ENCODE data around the gene ARHGEF12.

ARHGEF12 gene

DNA sequence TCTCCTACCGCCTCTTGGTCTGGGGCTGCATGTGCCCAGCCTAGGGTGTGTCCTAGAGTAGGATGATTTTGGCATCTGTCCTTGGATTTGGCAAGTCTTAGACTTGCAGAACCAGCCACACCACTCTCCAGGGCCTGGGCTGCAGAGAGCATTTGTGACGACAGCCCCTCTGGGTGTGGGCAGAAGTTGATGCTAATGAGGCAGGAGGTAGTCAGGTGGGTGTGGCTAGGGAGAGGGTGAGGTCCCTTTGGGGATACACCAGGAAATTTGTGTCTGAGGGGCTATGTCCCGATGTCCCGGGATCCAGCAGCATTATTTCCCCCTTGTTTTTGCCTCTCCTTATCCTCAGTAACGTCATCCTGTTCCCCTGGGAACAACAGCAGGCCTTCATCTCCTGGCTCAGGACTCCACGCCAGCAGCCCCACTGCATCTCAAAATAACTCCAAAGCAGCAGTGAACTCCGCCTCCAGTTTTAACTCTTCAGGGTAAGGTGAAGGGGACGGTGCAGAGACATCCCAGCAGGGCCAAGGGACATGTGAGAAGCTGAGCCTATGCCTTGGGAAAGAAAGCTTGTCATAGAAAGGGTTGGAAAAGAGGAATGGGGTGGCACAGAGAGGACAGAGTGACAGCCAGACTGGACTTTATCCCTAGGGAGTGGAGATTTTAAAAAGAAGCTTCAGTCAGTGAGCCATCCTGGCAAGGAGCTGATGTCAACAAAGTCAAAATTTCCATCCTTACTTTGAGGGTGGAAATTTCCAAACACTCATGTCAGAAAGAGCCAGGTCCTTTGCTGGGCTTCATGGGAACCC lies 19.1 kb upstream of the ARHGEF12 start:
- no peak for DNase-seq (ENCODE audit: low spot score)

DNA sequence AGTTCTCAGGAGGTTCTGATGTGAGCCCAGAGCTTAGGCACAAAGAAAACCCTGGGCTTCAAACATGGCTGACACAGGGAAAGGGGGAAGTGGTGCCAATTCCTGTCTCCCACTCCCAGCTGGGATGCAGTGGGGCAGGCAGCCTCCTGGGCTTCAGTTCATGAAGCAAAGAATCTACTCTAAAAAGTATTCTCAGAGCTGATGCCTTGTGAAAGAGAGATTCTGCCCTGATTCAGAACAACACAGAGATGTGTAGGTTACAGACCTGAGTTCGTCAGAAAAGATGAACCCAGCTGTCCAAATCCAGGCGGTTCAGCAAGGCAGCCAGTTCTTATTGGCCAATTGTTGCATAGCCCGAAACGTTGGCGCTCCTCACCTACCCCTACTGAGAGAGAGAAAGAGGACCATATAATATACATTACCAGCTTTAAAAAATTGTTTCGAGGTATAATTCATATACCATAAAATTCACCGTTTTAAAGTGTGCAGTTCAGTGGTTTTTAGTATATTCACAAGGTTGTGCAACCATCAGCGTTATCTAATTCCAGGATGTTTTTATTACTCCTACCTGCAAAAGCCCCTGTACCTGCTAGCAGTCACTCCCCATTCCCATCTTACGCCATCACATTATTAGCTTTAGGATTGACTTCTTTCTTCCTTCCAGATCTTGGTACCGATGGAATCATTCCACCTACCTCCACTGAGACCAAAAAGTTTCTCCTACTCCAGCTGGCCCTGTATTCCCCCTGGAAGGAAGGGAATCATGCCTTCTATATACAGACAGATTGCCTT lies 18.3 kb upstream of the ARHGEF12 start:
- no peak for DNase-seq (ENCODE audit: low spot score)

DNA sequence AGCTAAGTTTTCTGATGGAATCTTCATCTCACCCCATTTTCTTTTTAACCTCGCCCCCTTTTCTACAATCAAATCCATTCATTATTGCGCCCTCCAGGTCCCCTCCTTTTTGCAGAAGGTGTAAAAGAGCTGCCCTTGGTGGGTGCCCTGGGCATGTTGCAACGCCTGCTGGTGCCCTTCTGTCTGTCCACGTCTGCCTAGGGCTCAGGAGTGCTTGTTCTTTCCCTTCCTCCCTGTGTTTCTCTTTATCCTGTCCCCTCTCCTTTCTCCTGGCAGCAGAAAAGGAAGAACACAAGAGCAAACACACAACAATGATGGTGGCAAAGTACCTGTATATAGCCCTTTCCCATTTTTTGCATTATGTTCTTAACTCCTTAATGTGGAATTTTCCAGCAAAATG lies 17.3 kb upstream of the ARHGEF12 start:
- DNase-seq (ENCODE audit: low spot score): no peak

DNA sequence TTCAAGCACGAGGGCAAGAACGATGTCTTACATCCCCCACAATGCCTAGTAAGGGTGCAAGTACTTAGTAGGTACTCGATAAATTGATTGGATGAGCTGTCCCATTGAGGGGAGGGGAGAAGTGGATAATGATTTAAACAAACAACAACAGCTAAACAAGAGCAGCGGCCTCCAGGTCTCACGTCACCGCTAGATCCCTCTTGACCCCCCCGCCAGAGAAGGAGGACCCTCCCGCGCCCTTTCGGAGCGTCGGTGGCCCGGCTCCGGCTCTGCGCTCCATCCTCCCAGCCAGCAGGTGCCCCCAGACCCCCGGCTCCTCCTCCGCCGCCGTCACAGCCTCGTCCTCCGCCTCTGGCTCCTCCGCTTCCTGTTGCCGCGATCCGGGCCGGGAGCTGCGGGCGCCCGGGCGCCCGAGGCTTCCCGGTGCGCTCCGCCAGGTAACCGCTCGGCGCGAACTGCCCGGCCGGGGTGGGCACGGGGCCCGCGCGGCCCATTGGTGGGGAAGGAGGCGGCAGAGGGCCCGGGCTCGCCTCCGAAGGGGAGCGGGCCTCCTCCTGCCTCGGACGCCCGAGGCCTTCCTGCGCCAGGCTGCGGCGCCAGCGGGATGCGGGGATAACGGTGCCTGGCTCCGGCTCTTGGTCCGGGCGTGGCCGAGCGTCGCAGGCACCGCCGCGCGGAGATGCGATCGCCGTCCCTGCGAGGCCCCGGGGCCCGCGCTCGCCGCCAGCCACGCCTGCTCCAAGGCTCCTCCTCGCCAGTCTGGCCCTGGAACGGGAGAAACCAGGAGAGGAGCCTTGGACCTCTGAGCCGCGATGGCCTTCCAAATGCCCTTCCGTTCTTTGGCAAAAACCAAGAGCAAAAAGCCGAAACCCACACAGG lies 11.0 kb upstream of the ARHGEF12 start, which contains the start of gene TLCD5:
Gene TLCD5, plus strand, starts transcription at position 368 of the 879 bp plus-strand sequence. CDS start 2,143 bp downstream, outside the sequence.
- peak; percentile 76 for DNase-seq (ENCODE audit: low spot score)

DNA sequence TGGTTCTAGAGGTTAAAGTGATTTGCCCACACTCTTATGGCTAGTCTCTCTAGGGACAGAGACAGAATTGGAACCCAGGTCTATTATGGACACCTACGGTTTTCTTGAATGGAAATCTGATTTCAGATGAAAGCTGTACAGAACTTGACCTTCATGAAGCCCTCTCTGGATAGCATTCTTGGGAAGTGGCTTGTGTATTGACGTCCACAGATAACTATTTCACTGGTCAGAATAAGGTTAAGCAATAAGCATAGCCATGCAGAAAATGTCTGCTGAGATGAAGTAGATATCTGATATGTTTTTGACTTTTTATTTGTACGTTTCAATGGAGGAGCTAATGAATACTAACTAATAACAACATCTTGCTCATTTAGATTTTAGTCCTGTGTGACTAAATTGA lies 10.0 kb upstream of the ARHGEF12 start:
- peak; percentile 69 for DNase-seq (ENCODE audit: low spot score)

DNA sequence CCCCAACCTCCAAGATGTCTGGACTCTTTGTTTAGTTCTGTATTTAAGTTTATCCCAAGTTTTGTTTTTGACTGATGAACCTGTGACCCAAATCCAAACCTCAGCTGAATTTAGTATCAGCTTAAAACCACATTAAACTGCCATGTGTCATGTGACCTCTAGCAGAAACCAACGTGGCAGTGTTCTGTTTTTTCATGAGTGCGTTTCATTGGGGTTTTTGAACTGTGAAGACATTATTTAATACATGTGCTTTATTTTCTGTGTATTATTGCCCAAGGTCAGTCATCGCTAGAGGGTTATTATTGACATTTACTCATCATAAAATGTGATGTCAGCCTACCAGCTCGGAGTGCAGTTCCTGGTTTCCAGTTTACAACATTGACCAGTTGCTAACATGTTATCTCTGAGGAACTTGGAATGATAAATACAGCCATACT lies 9.3 kb upstream of the ARHGEF12 start:
- no peak for DNase-seq (ENCODE audit: low spot score)

DNA sequence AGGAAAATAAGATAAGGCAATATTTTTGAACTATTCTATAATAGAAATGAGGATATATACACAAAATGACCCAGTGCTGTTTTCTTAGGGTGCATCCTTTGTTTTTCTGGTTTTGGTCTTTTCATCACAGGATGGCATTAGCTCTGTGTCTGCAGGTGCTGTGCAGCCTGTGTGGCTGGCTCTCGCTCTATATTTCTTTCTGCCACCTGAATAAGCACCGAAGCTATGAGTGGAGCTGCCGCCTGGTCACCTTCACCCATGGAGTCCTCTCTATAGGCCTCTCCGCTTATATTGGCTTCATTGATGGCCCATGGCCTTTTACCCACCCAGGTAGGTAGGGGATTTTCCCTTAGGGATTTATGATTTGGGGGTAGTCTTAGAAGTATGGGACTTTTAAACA lies 8.9 kb upstream of the ARHGEF12 start:
- DNase-seq (ENCODE audit: low spot score): no peak

DNA sequence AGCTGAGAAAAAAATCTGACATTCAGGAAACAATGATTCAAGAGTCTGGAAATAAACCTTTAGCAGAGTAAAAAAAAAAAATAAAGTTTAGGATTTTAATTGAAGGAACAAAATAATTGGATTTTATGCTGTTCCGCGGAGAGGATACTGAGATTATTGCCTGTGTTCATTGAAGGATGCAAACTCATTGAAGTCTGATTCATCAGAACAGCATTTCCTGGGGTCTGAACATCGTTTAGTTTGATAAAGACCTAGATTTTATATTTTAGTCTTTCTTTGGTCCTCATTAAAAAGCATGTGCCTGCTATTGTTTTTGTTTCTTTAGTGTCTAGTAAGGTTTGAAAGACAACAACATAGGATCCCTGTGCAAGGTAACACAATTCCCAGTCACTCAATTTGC lies 6.7 kb upstream of the ARHGEF12 start:
- DNase-seq (ENCODE audit: low spot score): no peak

DNA sequence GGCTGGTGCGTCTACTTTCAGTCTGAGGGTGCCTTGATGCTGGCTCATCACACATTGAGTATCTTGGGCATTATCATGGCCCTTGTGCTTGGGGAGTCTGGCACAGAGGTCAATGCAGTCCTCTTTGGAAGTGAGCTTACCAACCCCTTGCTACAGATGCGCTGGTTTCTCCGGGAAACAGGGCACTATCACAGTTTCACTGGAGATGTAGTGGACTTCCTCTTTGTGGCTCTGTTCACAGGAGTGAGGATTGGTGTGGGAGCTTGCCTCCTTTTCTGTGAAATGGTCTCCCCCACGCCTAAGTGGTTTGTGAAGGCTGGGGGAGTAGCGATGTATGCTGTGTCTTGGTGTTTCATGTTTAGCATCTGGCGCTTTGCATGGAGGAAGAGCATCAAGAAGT lies 6.2 kb upstream of the ARHGEF12 start:
- no peak for DNase-seq (ENCODE audit: low spot score)

DNA sequence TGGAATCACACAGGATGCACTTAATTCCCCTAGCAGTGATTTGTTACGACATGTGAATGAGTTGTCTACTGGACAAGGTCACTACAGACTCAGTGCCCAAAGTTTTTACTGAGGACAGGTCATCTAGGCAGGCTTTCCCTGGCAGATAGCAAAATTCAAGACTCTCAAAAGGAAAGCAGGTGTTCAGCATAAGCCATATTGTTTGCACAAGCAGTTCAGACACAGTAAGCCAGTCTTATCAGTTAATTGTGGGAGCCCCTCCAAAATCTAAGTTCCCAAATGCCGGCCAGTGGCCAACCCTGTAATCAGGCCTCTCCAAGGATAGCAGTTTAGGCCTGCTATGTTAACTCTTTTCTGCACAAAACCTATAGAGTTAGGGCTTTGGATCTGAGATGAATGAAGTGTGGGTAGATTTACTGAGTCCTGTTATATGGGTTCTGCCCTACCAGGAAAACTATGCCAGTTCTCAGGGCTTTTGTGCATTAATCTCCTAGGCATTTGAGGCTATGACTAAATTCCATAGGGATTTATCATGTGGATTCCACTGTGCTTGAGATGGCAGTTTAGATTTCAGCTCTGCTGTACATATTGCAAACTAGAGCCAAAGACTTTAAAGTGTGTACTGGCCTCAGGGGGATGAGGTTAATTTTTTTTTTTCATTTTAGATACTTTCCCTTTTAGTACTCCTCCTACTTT lies 4.8 kb upstream of the ARHGEF12 start:
- DNase-seq (ENCODE audit: low spot score): peak; percentile 79

DNA sequence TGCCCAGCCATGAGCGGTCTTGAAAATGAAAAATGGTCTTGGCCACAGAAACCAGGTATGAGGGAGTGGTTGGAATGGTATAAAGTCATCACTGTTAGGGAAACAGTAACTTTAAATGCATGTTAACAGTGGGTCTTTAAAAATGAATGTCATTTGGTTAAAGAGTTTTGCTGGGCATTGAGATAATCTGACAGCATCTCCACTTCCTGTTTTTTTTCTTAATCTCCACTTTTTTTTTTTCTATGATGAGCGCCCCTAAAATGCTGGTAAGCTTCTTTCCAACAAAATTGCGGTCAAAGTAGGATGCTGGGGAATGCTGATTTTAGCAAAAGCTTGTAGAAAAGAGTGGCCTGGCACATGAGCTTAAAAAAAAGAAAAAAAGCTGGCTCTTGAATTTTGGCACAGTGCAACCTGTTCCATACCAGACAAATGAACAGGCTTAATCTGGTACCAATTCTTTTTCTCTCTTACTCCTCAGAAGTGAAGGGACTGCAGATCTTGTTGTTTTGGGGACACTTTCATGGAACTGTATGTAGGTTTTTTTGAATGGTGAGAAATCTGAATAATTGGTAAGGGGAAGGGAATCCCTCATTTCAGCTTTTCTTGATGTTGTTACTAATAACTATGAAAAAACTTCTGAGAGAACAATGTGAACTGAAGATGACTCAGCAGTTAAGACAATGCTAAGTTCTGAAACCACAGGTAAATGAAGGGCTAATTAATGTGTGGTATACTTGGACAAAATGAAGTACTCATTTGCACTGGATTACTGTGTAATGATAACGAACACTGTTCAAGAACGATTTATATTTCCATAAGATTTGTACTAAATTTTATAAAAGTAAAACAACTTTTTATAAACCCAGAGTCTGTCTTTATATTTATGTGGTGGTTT lies 3.1 kb upstream of the ARHGEF12 start:
- DNase-seq (ENCODE audit: low spot score): no peak

DNA sequence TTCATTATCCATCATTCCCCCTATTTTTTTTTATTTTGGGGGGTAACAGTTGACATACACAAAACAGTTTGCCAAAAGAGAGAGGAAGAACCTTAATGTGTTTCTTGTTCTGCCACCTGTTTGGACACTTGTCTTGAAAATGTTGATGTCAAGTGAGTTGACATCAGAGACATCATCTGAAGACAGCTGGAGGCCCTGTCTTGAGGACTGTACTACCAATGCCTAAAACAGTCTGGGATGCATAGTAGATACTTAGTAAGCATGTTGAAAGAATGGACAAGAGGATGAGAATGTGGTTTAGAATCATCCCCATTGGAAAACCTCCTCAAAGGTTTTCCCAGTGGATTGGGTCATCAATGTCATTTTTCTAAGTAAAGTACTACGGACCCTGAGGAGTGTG lies 2.4 kb upstream of the ARHGEF12 start:
- no peak for DNase-seq (ENCODE audit: low spot score)

DNA sequence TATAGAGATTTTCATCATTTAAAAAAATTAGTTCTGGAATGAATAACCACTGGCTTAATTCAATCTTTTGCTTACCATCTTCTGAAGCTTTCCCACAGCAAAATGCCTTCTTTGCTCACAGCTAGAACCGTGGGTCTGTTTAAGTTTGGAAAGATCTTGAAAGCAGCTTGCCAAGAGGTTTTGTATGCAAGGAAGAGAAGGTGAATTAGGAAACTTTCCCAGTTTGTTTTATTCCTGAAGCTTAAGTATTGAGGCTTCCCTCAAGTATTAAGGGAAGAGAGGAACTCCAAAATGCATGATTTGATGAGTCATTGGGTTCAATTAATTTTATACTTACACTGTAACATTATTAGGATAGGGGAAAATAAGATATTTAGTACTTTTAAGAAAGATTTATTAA lies 1.9 kb upstream of the ARHGEF12 start:
- no peak for DNase-seq (ENCODE audit: low spot score)

DNA sequence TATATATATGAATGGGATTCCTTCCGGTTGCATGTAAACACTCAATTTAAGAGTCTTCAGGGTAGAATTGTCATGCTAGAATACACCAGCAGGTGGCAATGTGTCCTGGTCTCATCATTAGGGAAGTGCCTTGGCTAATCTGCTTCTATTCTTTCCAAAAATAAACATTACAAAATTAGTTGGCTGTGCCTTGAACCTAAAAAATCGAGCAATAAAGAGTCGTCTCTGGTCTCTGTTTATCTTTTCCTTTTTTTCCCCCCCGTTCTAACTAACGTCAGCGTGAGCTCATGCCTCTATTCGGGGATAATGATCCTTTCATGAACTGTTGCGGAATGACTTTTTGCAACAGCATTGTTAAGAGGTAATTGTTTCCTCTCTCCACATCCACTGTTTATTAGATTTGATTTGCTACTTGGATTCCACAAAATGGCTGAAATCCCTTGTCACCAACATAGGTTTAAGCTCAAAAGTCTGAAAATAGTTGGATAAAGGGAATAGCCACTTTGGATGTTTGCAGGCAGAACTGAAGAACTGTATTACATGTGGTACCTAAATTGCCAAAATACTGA lies 1.2 kb upstream of the ARHGEF12 start:
- peak; percentile 72 for DNase-seq (ENCODE audit: low spot score)

DNA sequence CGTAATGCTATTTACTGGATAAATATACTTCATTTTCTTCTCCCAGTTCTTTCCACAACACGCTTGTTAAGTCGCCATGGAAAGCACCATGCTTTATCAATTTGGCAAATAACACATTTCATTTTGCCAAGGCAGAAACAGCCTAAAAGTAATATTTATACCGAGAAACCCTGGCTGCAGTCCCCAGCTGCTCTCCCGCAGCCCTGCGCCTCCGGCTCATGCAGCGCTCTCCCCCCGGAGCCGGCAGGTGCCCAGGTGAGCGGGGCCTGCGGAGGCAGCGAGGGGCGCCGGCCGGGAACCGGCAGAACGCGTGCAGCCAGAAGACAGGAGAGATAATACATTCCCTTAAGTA lies 681 bp upstream of the ARHGEF12 start:
- no peak for DNase-seq (ENCODE audit: low spot score)

DNA sequence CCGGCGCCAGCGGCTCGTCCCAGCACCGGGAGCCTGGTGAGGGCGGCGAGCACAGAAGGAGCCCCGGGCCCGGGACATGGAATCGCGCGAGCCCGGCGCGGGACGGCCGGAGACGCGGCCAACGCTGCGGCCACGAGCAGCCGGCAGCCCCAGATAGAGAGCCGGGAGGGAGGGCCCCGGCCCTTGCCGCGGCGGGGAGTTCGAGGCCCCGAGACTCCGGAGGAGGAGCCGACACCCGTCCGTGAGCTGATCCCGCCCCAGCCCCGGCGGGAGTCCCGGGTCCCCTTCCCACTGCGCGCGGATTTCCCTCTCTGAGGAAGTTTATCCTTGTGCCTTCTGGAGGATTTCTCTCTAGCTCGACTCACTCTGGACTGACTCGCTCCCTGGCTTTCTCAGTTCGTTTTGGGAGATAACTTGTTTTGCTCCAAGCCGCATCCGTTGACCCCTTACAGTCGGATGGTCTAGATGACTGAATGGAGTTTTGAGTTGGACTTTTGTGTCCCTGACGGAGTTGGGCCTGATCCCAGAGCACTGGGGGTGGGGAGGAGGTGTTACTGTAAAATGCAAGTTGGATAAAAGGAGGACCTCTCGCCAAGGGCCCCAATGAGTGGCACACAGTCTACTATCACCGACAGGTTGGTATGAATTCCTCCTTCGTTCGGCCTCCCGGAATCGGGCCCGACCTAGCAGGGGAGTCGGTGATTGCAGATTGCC lies 585 bp downstream of the ARHGEF12 start:
- DNase-seq (ENCODE audit: low spot score): peak; percentile 66

DNA sequence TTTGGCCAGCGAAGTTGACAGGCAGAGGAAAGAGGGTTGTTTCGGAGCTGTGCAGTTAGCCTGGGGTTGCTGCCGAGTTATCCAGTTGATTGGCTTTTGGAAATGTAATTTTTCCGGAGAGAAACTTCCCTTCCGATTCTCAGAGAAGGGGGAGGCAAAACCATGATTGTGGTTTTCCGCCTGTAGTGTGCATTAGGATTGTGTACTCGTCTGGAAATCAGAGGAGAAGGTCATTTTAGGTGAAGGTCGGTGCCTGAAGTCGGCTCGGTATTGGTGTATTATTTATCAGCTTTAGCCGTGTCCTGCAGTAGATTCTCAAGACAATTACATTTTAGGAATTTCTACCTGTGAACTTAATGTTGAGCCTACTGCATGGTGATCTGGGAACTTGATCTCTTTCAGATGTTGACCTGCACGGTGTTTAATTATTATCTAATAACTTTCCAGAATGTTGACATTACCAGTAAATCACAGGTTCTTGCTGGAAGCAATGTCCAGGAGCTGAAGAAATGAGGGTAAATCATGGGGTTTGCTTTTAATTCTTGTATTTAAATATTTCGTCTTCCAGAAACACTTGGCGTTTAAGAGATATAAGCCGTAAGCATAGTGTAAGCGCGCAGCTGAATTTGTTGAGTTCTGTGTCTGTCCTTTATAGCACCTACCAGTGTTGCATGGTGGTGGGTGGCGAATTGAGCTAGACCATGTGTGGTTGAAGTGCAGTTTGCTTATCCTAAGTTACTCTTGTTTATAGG lies 1.3 kb downstream of the ARHGEF12 start:
- no peak for DNase-seq (ENCODE audit: low spot score)

DNA sequence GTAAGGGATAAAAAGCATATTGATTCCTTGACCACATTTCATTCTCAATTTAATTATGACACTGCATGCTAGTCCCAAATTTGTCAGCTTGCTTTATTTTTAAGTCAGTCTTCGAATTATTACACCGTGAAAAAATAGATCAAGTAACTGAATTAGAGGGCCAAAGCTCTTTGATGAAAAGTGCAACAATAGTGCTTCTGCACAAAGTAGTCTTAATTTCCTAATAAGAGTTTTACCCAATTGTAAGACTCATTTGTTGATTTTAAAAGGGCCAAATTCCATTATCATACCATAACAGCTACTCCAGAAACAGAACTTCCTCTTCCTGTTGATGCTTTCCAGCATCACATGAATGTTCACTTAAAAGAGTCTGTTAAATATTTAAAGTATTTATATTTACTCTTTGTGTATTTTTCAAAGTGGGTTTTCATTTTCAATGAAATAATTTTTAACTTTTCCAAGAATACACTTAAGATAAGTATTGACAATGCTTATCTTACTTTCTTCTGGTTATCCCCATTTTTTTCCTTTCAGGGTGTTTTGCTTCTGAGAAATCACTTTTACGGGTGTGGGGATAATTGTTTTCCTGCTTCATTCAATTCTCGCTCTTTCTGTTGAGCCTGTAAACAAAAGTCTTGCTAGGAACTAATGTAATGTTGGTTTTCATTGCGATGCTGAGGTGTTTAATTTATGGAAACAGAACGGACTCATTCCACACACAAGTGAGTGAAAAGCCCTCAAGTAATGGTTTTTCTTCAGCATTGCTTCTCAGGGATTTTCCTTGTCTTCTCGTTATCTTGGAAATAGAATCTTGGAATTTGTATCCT lies 2.1 kb downstream of the ARHGEF12 start:
- DNase-seq (ENCODE audit: low spot score): no peak
